Natural killer cell (primary cell): ENCODE measurements around the gene CD276. TPM values are rescaled to one million over a fixed set of nuclear protein-coding genes. Genes with fewer than 3 reads are reported as not detected.
"Not testable (repeated sequence)": the region's sequence is repeated elsewhere in the genome, so short reads cannot be mapped to it uniquely, and the experiment has no call there.

ENCODE experiments used
- ATAC-seq, 3 donors: fragments of 150-1000 bp in 2 of 3; fragments of 200-7000 bp in 1 of 3; cut with Tn5 transposase; 1 replicate in 1 of 3; 2 replicates in 2 of 3; pipeline ENCODE4 v1.10.0; 2021; ENCODE audit warnings: mild to moderate bottlenecking in 2 of 3, moderate library complexity in 2 of 3
- DNase-seq, 2 donors: peaks; one replicate each; pipeline versions ENCODE4 v3.0.0 to v3.0.0-alpha.2; 2013 to 2021; ENCODE audit warnings: mixed read lengths in 1 of 2
- H3K27ac ChIP-seq: one replicate; pipeline ENCODE4 v1.5.1; 2013; ENCODE audit warnings: mild to moderate bottlenecking, low read length
- H3K27me3 ChIP-seq: one replicate; pipeline ENCODE4 v1.6.1; 2013; ENCODE audit warnings: low read length; ENCODE audit not compliant: control insufficient read depth, insufficient read depth
- H3K36me3 ChIP-seq: one replicate; pipeline ENCODE4 v1.6.1; 2013; ENCODE audit warnings: low read length; ENCODE audit not compliant: control insufficient read depth, insufficient read depth
- H3K4me1 ChIP-seq: one replicate; pipeline ENCODE4 v1.6.1; 2013; ENCODE audit warnings: low read length; ENCODE audit not compliant: control insufficient read depth, insufficient read depth
- H3K4me3 ChIP-seq: one replicate; pipeline ENCODE4 v1.5.1; 2013; ENCODE audit warnings: low read length
- H3K9me3 ChIP-seq: one replicate; pipeline ENCODE4 v1.6.1; 2013; ENCODE audit warnings: low read length; ENCODE audit not compliant: control insufficient read depth, insufficient read depth
- H3K27ac Mint-ChIP-seq, 2 donors: one replicate each; pipeline ENCODE4 v1.8.0; 2022; ENCODE audit warnings: mild to moderate bottlenecking in 2 of 2, mixed read lengths in 2 of 2, moderate library complexity in 1 of 2
- H3K27me3 Mint-ChIP-seq, 2 donors: one replicate each; pipeline ENCODE4 v1.8.0; 2022; ENCODE audit warnings: low read depth in 2 of 2, mixed read lengths in 2 of 2
- H3K36me3 Mint-ChIP-seq: one replicate; pipeline ENCODE4 v1.8.0; 2022; ENCODE audit warnings: mixed read lengths
- H3K4me1 Mint-ChIP-seq, 2 donors: one replicate each; pipeline ENCODE4 v1.8.0; 2022; ENCODE audit warnings: mixed read lengths in 2 of 2
- H3K4me3 Mint-ChIP-seq: one replicate; pipeline ENCODE4 v1.8.0; 2022; ENCODE audit warnings: mild to moderate bottlenecking, moderate library complexity, mixed read lengths
- H3K9me3 Mint-ChIP-seq, 2 donors: one replicate each; pipeline ENCODE4 v1.8.0; 2022; ENCODE audit warnings: mixed read lengths in 2 of 2
- CTCF ChIP-seq: fragments of 200-600 bp; IDR thresholded peaks from one replicate; pipeline ENCODE4 v1.8.0; 2022; ENCODE audit warnings: antibody characterized with exemption
- WGBS: methylation state at CpG from one replicate; pipeline ENCODE4 v1.1.7; 2013; ENCODE audit warnings: missing lambda C conversion rate; ENCODE audit not compliant: insufficient coverage; 5-methylcytosine and 5-hydroxymethylcytosine counted together
- intact Hi-C: fragments of 100-400 bp; cut with micrococcal nuclease; formaldehyde crosslinking; loops from one replicate; pipeline ENCODE4 v1.14.2; 2022
- total RNA-seq, 4 donors: library from RNA; stranded (reverse); fragments of 120-200 nt in 1 of 4; gene quantifications; one replicate each; pipeline versions ENCODE4 v1.2.3 to v1.2.4, GENCODE V29; 2013 to 2022

The CD276 gene
- total RNA-seq, 3 donors from 2014 or later (not counting 1 experiment from before 2014, with no cell fraction given), result not detected

GRCh38 chr15:73700041-73700842 is 16.1 kb downstream of the CD276 start:
- no peak overlapping the region for H3K4me3 ChIP-seq
- no peaks in the 10 kb centered on the region for H3K9me3 ChIP-seq
- DNase-seq (peak; percentile 63 to 92), ATAC-seq (peak; percentile 50 to 65 (median 54))
- H3K27ac ChIP-seq, result no peak overlapping the region
- peak; percentile 84 for TF ChIP-seq CTCF
- Mint-ChIP-seq H3K4me1 (peaks cover 11 to 29% of the 10 kb centered on the region in 2 donors), H3K27ac (no peak overlapping the region), H3K4me3 (no peak overlapping the region), H3K36me3 (no peaks in the 10 kb centered on the region), H3K27me3 (peaks cover 37 to 44% of the 10 kb centered on the region in 2 donors), H3K9me3 (no peaks in the 10 kb centered on the region)
- peaks cover 14% of the 10 kb centered on the region for H3K27me3 ChIP-seq
- intact Hi-C loops, result loop anchor here (1.0 kb wide), 4 partner anchors 23 to 459 kb away; no protein-coding TSS in a partner anchor
- H3K4me1 ChIP-seq, result peaks cover 13% of the 10 kb centered on the region
- WGBS, result 15% methylated on average over 12 of the region's 13 CpGs
- H3K36me3 ChIP-seq, result no peaks in the 10 kb centered on the region

- ATAC-seq, H3K27ac Mint-ChIP-seq, H3K4me3 ChIP-seq, intact Hi-C loops, H3K4me1 ChIP-seq, H3K36me3 ChIP-seq, H3K27me3 ChIP-seq, H3K4me3 Mint-ChIP-seq, H3K9me3 Mint-ChIP-seq, H3K27ac ChIP-seq, H3K9me3 ChIP-seq, H3K36me3 Mint-ChIP-seq, DNase-seq: not testable (repeated sequence)
- peaks cover 0 to 19% of the 10 kb centered on the region in 2 donors for H3K4me1 Mint-ChIP-seq
- H3K27me3 Mint-ChIP-seq, result peaks cover 23 to 29% of the 10 kb centered on the region in 2 donors
- 87% methylated on average over 27 of the region's 33 CpGs for WGBS
Observed at GRCh38 chr15:73702311-73703239, 18.4 kb downstream of the CD276 start.

GRCh38 chr15:73703601-73704000 is 19.4 kb downstream of the CD276 start:
- H3K36me3 Mint-ChIP-seq, ATAC-seq, DNase-seq, H3K9me3 Mint-ChIP-seq, H3K4me3 ChIP-seq, H3K27me3 ChIP-seq, H3K36me3 ChIP-seq, H3K4me3 Mint-ChIP-seq, H3K9me3 ChIP-seq, H3K27ac Mint-ChIP-seq, H3K27ac ChIP-seq, H3K4me1 ChIP-seq, intact Hi-C loops: not testable (repeated sequence)
- Mint-ChIP-seq H3K27me3 (peaks cover 15 to 30% of the 10 kb centered on the region in 2 donors), H3K4me1 (peaks cover 0 to 14% of the 10 kb centered on the region in 2 donors)
- WGBS, result 94% methylated on average over 23 of the region's 23 CpGs

GRCh38 chr15:73704142-73704868 is 20.1 kb downstream of the CD276 start:
- H3K27me3 ChIP-seq, H3K4me3 Mint-ChIP-seq, H3K4me3 ChIP-seq, H3K4me1 ChIP-seq, H3K27ac Mint-ChIP-seq, H3K9me3 ChIP-seq, H3K36me3 Mint-ChIP-seq, H3K27ac ChIP-seq, H3K36me3 ChIP-seq, intact Hi-C loops, ATAC-seq, H3K9me3 Mint-ChIP-seq, DNase-seq: not testable (repeated sequence)
- peaks cover 0 to 14% of the 10 kb centered on the region in 2 donors for H3K4me1 Mint-ChIP-seq
- WGBS, result 81% methylated on average over 22 of the region's 23 CpGs
- peaks cover 8 to 28% of the 10 kb centered on the region in 2 donors for H3K27me3 Mint-ChIP-seq
